ENCODE results near the gene ARMC9.

GRCh38 chr2:231395188-231396057 lies 197.0 kb downstream of the ARMC9 start, which contains the start of gene B3GNT7:
- TF ChIP-seq PATZ1 (CRISPR knock-in tag; IDR thresholded peaks at IDR 0.05; ENCODE audit: borderline replicate concordance) (no peak), CREB5 (CRISPR knock-in tag; IDR thresholded peaks at IDR 0.05; ENCODE audit: low read depth) (no peak), ZNF70 (CRISPR knock-in tag; IDR thresholded peaks at IDR 0.05) (no peak), ISL1 (CRISPR knock-in tag; IDR thresholded peaks at IDR 0.05) (no peak)
